BE2C (cell line): ENCODE measurements around the gene CLCN1.

ENCODE experiments used
- DNase-seq: peaks from one replicate; pipeline ENCODE4 v3.0.0-alpha.2; 2020
- H3K27me3 ChIP-seq: fragments of 250-450 bp; sonication (Bioruptor Pico); 2 replicates; pipeline ENCODE4 v1.5.1; 2020; ENCODE audit warnings: mild to moderate bottlenecking
- H3K36me3 ChIP-seq: fragments of 250-450 bp; sonication (Bioruptor Pico); 2 replicates; pipeline ENCODE4 v1.5.1; 2020; ENCODE audit warnings: mild to moderate bottlenecking
- H3K4me1 ChIP-seq: fragments of 250-450 bp; sonication (Bioruptor Pico); 2 replicates; pipeline ENCODE4 v1.5.1; 2020
- H3K4me3 ChIP-seq: 2 replicates; pipeline ENCODE4 v1.5.1; 2011; ENCODE audit warnings: low read depth, low read length
- H3K9me3 ChIP-seq: fragments of 250-450 bp; sonication (Bioruptor Pico); 2 replicates; pipeline ENCODE4 v1.5.1; 2020
- TF ChIP-seq, protein P1 (sequence below): IDR thresholded peaks from 2 replicates; pipeline ENCODE4 v1.5.1; 2012; ENCODE audit warnings: mild to moderate bottlenecking, low read depth, low read length

The CLCN1 gene

DNA sequence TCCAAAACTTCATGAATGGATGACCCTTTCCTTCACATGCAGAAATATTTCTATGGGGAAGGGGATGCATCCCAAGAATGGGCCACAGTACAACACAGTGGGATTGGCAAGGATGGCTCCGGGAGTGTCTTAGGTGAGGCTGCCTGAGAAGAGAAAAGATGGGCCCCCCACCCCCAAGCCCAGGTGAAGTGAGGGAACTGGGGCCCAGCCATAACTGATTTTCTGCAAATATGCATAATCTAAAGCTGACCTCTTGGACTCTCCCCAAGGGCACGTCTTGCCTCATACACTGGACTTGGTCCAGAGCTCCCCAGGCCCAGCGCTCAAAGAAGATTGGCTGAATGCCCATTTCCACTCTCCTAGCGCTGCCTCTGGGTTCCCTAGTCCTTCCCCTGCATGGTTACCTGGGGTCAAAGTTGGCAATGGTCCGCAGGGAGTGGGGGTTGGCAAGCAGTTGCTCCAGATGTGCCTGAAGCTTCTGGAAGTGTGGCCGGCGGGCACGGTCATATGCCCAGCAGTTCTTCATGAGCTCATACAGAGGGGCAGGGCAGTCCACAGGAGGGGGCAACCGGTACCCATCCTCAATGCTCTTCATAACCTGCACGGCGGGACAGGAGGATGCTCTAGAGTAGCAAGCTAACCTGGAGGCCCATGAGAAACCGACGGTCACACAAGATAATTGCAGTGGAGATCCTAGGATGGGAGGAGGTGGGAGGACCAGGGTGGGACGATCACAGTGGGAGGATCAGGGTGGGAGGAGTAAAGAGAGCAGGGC is 77.5 kb downstream of the CLCN1 start:
- H3K4me1 ChIP-seq: peaks cover 6% of the 10 kb centered on the region; the same call in 1 of the 2 replicates
- H3K9me3 ChIP-seq: no peaks in the 10 kb centered on the region
- TF ChIP-seq, protein P1, sequence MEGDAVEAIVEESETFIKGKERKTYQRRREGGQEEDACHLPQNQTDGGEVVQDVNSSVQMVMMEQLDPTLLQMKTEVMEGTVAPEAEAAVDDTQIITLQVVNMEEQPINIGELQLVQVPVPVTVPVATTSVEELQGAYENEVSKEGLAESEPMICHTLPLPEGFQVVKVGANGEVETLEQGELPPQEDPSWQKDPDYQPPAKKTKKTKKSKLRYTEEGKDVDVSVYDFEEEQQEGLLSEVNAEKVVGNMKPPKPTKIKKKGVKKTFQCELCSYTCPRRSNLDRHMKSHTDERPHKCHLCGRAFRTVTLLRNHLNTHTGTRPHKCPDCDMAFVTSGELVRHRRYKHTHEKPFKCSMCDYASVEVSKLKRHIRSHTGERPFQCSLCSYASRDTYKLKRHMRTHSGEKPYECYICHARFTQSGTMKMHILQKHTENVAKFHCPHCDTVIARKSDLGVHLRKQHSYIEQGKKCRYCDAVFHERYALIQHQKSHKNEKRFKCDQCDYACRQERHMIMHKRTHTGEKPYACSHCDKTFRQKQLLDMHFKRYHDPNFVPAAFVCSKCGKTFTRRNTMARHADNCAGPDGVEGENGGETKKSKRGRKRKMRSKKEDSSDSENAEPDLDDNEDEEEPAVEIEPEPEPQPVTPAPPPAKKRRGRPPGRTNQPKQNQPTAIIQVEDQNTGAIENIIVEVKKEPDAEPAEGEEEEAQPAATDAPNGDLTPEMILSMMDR: no peak
- H3K4me3 ChIP-seq: no peak overlapping the region
- peaks cover 29% of the 10 kb centered on the region for H3K36me3 ChIP-seq
- DNase-seq: no peak
- H3K27me3 ChIP-seq: no peaks in the 10 kb centered on the region

DNA sequence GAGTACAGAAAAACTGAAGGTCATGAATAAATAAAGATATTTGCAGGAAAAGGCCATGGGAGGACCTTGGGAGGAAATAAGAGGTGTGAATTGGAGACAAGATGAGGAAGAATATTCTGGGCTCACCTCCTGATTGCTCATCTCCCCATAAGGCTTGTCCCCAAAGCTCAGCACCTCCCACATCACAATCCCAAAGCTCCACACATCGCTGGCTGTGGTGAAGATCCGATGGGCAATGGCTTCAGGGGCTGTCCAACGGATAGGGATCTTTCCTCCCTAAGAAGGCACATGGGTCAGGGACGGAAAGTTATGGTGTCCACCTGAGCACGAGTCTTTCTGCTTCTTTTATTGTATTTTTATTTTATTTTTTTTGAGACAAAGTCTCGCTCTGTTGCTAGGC is 78.2 kb downstream of the CLCN1 start:
- H3K4me1 ChIP-seq: peaks cover 6% of the 10 kb centered on the region; the same call in 1 of the 2 replicates
- H3K36me3 ChIP-seq: peaks cover 23% of the 10 kb centered on the region
- H3K4me3 ChIP-seq: no peak overlapping the region
- H3K9me3 ChIP-seq: no peaks in the 10 kb centered on the region
- H3K27me3 ChIP-seq: peaks cover under 1% of the 10 kb centered on the region; the same call in 1 of the 2 replicates
- TF ChIP-seq, protein P1: no peak
- no peak for DNase-seq

DNA sequence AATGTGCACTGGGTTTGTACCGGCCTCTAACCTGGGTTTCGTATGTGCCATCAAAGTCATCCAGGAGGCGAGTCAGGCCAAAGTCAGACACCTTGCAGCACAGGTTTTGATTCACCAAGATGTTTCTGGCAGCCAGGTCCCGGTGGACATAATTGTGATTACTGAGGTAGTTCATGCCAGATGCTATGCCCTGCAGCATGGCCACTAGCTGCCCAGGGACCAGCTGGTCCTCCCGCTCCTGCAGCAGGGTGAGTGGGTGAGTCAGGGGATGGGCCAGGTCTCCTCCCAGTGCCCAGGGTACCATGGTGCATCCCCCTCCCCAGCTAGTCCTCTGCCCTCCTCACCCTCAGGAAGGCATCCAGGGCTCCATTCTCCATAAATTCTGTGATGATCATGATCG is 78.9 kb downstream of the CLCN1 start:
- H3K27me3 ChIP-seq: peaks cover 7% of the 10 kb centered on the region
- H3K4me1 ChIP-seq: peaks cover 6% of the 10 kb centered on the region; the same call in 1 of the 2 replicates
- H3K4me3 ChIP-seq: no peak overlapping the region
- no peaks in the 10 kb centered on the region for H3K9me3 ChIP-seq
- DNase-seq: no peak
- TF ChIP-seq, protein P1: no peak
- peaks cover 19% of the 10 kb centered on the region for H3K36me3 ChIP-seq

DNA sequence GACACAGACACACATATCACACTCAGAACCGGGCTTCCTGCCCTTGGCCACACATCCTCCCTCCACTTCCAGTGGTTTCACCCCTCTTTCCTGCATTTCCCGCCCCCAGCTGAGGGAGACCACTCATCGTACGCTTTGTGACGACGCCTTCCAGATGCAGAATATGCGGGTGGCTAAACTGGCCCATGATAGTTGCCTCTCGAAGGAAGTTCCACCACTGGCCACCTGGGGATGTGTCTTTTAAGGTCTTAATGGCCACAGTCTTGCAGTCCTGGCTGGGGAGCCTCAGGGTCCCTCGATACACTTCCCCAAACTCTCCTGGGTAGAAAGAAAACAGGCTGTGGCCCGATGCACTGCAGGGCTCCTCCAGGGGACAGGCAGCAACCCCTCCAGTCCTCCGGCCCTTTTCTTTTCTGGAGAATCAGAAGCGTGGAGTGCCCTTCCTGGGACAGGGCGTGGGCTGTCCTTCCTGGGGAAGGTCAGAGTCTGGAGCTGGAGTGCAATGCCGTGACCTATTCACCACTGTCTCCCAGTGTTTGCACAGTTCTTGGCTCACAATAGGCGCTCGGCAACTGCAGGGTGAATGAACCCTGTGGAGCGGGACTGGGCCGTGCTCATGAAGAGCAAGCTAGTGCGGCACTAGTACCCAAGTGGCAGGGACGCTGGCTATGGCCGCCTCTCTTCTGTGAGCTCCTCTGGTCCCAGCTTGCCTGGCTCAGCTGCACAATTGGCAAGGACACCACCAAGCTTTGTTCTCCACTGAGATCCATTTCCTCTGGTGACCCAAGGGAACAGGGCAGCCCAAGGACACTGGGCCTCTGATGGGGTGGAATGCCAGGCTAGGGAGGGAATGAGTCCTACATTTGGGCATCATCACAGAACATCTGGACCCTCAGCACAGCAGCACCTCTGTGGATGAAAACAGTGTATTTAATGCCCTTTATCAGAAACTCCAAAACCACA is 79.6 kb downstream of the CLCN1 start:
- Histone ChIP-seq H3K4me3 (no peak overlapping the region), H3K9me3 (no peaks in the 10 kb centered on the region), H3K27me3 (peaks cover 7% of the 10 kb centered on the region), H3K4me1 (peaks cover 6% of the 10 kb centered on the region; the same call in 1 of the 2 replicates), H3K36me3 (peaks cover 12% of the 10 kb centered on the region)
- TF ChIP-seq, protein P1: no peak
- no peak for DNase-seq

DNA sequence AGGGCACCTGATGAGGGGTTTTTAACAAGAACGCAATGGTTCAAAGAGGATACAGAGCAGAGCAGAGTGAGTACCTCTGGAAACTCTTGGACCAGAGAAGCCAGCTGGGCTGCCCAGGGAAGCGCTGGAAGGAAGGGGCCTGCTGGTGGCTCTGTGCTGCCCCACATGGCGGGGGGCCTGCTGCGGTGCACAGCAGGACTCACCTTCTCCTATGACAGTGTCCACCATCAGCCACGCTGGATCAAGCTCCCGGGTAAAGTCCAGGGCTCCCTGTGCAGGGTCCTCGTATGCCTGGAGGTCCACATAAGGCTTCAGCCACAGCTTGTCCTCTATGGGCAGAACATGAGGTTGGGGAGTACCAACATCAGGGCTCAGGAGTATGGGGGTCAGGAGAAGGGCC is 80.3 kb downstream of the CLCN1 start:
- Histone ChIP-seq H3K4me3 (no peak overlapping the region), H3K27me3 (peaks cover 12% of the 10 kb centered on the region), H3K9me3 (no peaks in the 10 kb centered on the region), H3K4me1 (peaks cover 6% of the 10 kb centered on the region; the same call in 1 of the 2 replicates), H3K36me3 (peaks cover 8% of the 10 kb centered on the region)
- no peak for DNase-seq
- TF ChIP-seq, protein P1: no peak
